ENCODE results near the gene STAT5B.

DNA sequence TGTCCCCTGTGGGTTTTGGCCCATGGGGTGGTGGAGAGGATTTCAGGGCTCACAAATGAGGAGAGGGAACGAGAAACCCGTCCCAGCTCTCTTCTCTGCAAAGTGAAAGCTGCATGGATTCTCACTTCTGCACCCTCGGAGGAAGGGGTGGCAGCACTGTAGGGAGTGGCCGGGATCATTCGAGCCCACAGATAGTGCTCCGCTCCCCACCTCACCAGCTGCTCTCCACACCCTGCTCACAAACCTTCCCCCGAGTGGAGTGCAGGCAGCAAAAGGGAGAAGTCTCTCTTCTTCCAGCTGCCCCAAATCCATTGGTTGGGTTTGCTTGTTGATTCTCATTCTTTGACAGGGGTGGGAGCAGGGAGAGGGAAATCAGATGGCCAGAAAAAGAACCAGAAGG, 32.3 kb upstream of the STAT5B start:
- TF ChIP-seq POLR2A (IDR thresholded peaks at IDR 0.05; ENCODE audit: low read depth, low read length) (no peak), POLR2AphosphoS5 (IDR thresholded peaks at IDR 0.05; ENCODE audit: low read depth, low read length) (no peak), TAF1 (IDR thresholded peaks at IDR 0.05; ENCODE audit: borderline replicate concordance, low read depth, low read length) (no peak)

Data from GM12892 (cell line).